ENCODE results near the gene RGPD4. TPM values are rescaled to one million over a fixed set of nuclear protein-coding genes. Genes with fewer than 3 reads are reported as not detected.
"Not testable (repeated sequence)": the region's sequence is repeated elsewhere in the genome, so short reads cannot be mapped to it uniquely, and the experiment has no call there.

The RGPD4 gene
- not detected for total RNA-seq

GRCh38 chr2:107826749-107827148 is at the start of gene RGPD4:
Gene RGPD4 (plus strand): TSS chr2:107826892. CDS start chr2:107827014, 122 bp downstream.
- DNase-seq = not testable (repeated sequence)

- no peak for DNase-seq
Observed at GRCh38 chr2:107777974-107778373, 48.7 kb upstream of the RGPD4 start.

GRCh38 chr2:107785756-107786155 is 40.9 kb upstream of the RGPD4 start:
- no peak for DNase-seq

GRCh38 chr2:107790837-107791236 is 35.9 kb upstream of the RGPD4 start:
- no peak for DNase-seq

- no peak for DNase-seq
Observed at GRCh38 chr2:107801498-107801897, 25.2 kb upstream of the RGPD4 start.

- DNase-seq = no peak
Observed at GRCh38 chr2:107804608-107805498, 21.8 kb upstream of the RGPD4 start.

GRCh38 chr2:107806901-107807300 is 19.8 kb upstream of the RGPD4 start:
- no peak for DNase-seq

GRCh38 chr2:107807988-107808387 is 18.7 kb upstream of the RGPD4 start:
- DNase-seq = no peak

GRCh38 chr2:107808959-107809358 is 17.7 kb upstream of the RGPD4 start:
- no peak for DNase-seq

GRCh38 chr2:107809835-107810234 is 16.9 kb upstream of the RGPD4 start:
- DNase-seq = no peak

GRCh38 chr2:107810734-107811133 is 16.0 kb upstream of the RGPD4 start:
- DNase-seq = no peak

- DNase-seq = no peak
Observed at GRCh38 chr2:107811411-107811810, 15.3 kb upstream of the RGPD4 start.

GRCh38 chr2:107812006-107812405 is 14.7 kb upstream of the RGPD4 start:
- no peak for DNase-seq

GRCh38 chr2:107817378-107817777 is 9.3 kb upstream of the RGPD4 start:
- DNase-seq = no peak

GRCh38 chr2:107822302-107822701 is 4.4 kb upstream of the RGPD4 start:
- no peak for DNase-seq

- no peak for DNase-seq
Observed at GRCh38 chr2:107824451-107825205, 2.1 kb upstream of the RGPD4 start.

GRCh38 chr2:107825206-107825563 is 1.5 kb upstream of the RGPD4 start:
- DNase-seq = no peak

- DNase-seq = not testable (repeated sequence)
Observed at GRCh38 chr2:107829514-107829913, 2.8 kb downstream of the RGPD4 start.

- DNase-seq = not testable (repeated sequence)
Observed at GRCh38 chr2:107833152-107833551, 6.5 kb downstream of the RGPD4 start.

- DNase-seq = not testable (repeated sequence)
Observed at GRCh38 chr2:107833618-107834017, 6.9 kb downstream of the RGPD4 start.

- not testable (repeated sequence) for DNase-seq
Observed at GRCh38 chr2:107916121-107916520, 89.4 kb downstream of the RGPD4 start.

- DNase-seq = not testable (repeated sequence)
Observed at GRCh38 chr2:107916696-107917370, 90.1 kb downstream of the RGPD4 start.

GRCh38 chr2:107927034-107927534 is 100.4 kb downstream of the RGPD4 start:
- no peak for DNase-seq
